ENCODE measurements around the gene ABCC4.

Gene ABCC4

DNA sequence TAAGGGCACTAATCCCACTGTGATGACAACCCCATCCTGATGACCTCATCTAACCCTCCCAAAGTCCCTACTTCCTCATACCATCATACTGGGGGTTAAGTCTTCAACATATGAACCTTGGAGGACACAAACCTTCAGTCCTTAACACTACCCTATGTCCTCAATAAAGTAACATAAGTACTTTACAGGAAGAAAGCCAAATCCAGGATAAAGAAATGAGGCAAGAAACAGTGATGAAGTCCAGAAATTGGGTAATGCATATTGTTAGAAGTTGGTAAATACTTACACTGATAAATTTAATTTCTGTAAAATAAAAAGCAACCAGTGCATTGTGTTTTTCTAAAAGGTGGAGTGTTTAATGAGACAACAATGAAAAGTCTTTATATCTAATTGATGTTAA, 304.1 kb downstream of the ABCC4 start:
- no peak overlapping the region for H3K27ac ChIP-seq (ENCODE audit: extremely low read depth, low read depth, low read length)
- CTCF ChIA-PET = no interaction called here
- no peak overlapping the region for H3K4me3 ChIP-seq (ENCODE audit: low read depth, low read length)
- no peaks in the 10 kb centered on the region for H3K9me3 ChIP-seq (ENCODE audit: control insufficient read depth, insufficient read depth, low read depth, low read length)
- H3K36me3 ChIP-seq (ENCODE audit: control insufficient read depth in 2 of 2, insufficient read depth in 1 of 2, low read length in 2 of 2) = no peaks in the 10 kb centered on the region
- TF ChIP-seq, protein P1, sequence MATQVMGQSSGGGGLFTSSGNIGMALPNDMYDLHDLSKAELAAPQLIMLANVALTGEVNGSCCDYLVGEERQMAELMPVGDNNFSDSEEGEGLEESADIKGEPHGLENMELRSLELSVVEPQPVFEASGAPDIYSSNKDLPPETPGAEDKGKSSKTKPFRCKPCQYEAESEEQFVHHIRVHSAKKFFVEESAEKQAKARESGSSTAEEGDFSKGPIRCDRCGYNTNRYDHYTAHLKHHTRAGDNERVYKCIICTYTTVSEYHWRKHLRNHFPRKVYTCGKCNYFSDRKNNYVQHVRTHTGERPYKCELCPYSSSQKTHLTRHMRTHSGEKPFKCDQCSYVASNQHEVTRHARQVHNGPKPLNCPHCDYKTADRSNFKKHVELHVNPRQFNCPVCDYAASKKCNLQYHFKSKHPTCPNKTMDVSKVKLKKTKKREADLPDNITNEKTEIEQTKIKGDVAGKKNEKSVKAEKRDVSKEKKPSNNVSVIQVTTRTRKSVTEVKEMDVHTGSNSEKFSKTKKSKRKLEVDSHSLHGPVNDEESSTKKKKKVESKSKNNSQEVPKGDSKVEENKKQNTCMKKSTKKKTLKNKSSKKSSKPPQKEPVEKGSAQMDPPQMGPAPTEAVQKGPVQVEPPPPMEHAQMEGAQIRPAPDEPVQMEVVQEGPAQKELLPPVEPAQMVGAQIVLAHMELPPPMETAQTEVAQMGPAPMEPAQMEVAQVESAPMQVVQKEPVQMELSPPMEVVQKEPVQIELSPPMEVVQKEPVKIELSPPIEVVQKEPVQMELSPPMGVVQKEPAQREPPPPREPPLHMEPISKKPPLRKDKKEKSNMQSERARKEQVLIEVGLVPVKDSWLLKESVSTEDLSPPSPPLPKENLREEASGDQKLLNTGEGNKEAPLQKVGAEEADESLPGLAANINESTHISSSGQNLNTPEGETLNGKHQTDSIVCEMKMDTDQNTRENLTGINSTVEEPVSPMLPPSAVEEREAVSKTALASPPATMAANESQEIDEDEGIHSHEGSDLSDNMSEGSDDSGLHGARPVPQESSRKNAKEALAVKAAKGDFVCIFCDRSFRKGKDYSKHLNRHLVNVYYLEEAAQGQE (tag by site-specific recombination; IDR thresholded peaks at IDR 0.05) = no peak
- TF ChIP-seq, protein P2, sequence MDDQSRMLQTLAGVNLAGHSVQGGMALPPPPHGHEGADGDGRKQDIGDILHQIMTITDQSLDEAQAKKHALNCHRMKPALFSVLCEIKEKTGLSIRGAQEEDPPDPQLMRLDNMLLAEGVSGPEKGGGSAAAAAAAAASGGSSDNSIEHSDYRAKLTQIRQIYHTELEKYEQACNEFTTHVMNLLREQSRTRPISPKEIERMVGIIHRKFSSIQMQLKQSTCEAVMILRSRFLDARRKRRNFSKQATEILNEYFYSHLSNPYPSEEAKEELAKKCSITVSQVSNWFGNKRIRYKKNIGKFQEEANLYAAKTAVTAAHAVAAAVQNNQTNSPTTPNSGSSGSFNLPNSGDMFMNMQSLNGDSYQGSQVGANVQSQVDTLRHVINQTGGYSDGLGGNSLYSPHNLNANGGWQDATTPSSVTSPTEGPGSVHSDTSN (CRISPR knock-in tag; IDR thresholded peaks at IDR 0.05) = no peak
- no peak for TF ChIP-seq ZNF157 (tag by site-specific recombination; IDR thresholded peaks at IDR 0.05)
- TF ChIP-seq ZNF292 (tag by site-specific recombination; IDR thresholded peaks at IDR 0.05; ENCODE audit: borderline replicate concordance, low read depth) = no peak
- no peak for TF ChIP-seq ZNF544 (tag by site-specific recombination; IDR thresholded peaks at IDR 0.05)
- no peak for TF ChIP-seq BCL11A (tag by site-specific recombination; IDR thresholded peaks at IDR 0.05; ENCODE audit: low read depth)
- no peak for TF ChIP-seq SALL2 (tag by site-specific recombination; IDR thresholded peaks at IDR 0.05; ENCODE audit: borderline replicate concordance)
- TF ChIP-seq, protein P3, sequence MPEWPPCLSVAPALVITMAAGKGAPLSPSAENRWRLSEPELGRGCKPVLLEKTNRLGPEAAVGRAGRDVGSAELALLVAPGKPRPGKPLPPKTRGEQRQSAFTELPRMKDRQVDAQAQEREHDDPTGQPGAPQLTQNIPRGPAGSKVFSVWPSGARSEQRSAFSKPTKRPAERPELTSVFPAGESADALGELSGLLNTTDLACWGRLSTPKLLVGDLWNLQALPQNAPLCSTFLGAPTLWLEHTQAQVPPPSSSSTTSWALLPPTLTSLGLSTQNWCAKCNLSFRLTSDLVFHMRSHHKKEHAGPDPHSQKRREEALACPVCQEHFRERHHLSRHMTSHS (tag by site-specific recombination; IDR thresholded peaks at IDR 0.05) = no peak
- TF ChIP-seq MYNN (tag by site-specific recombination; IDR thresholded peaks at IDR 0.05; ENCODE audit: borderline replicate concordance) = no peak
- TF ChIP-seq ZNF121 (tag by site-specific recombination; IDR thresholded peaks at IDR 0.05) = no peak
- TF ChIP-seq GLIS2 (tag by site-specific recombination; IDR thresholded peaks at IDR 0.05) = no peak
- TF ChIP-seq, protein P4, sequence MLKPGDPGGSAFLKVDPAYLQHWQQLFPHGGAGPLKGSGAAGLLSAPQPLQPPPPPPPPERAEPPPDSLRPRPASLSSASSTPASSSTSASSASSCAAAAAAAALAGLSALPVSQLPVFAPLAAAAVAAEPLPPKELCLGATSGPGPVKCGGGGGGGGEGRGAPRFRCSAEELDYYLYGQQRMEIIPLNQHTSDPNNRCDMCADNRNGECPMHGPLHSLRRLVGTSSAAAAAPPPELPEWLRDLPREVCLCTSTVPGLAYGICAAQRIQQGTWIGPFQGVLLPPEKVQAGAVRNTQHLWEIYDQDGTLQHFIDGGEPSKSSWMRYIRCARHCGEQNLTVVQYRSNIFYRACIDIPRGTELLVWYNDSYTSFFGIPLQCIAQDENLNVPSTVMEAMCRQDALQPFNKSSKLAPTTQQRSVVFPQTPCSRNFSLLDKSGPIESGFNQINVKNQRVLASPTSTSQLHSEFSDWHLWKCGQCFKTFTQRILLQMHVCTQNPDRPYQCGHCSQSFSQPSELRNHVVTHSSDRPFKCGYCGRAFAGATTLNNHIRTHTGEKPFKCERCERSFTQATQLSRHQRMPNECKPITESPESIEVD (tag by site-specific recombination; IDR thresholded peaks at IDR 0.05) = no peak
- no peak for TF ChIP-seq BCL11B (tag by site-specific recombination; IDR thresholded peaks at IDR 0.05; ENCODE audit: low read depth)
- H3K4me1 ChIP-seq (ENCODE audit: control insufficient read depth, insufficient read depth, low read length) = no peaks in the 10 kb centered on the region
- POLR2A ChIA-PET = interaction anchor here (0.6 kb wide), 1 partner anchor 25 kb away, joined by 5 read pairs; no protein-coding TSS in a partner anchor

DNA sequence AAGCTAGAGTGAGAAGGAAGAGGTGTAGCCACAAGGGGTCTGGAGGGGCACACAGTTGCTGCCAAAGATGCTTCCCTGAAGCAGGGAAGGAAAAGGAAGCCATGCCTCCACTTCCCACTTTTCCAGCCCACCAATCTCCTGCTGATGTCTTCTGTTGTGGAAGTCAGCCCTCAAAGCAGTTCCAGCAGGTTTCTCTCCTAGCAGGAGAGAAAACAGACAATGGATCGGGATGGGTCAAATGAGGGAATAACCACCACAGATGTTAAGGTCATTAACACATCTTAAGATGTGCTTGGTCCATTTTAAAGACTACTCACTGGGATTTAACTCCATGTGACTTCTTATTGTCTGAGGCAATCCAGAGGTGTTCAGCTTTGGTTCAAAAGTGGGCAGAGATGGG, 304.8 kb downstream of the ABCC4 start:
- CTCF ChIA-PET = no interaction called here
- Histone ChIP-seq H3K4me3 (ENCODE audit: low read depth, low read length) (no peak overlapping the region), H3K9me3 (ENCODE audit: control insufficient read depth, insufficient read depth, low read depth, low read length) (no peaks in the 10 kb centered on the region)
- no peak for TF ChIP-seq ZFP3 (tag by site-specific recombination; IDR thresholded peaks at IDR 0.05; ENCODE audit: low read depth)
- no peak for TF ChIP-seq ZNF248 (tag by site-specific recombination; IDR thresholded peaks at IDR 0.05)
- TF ChIP-seq, protein P5, sequence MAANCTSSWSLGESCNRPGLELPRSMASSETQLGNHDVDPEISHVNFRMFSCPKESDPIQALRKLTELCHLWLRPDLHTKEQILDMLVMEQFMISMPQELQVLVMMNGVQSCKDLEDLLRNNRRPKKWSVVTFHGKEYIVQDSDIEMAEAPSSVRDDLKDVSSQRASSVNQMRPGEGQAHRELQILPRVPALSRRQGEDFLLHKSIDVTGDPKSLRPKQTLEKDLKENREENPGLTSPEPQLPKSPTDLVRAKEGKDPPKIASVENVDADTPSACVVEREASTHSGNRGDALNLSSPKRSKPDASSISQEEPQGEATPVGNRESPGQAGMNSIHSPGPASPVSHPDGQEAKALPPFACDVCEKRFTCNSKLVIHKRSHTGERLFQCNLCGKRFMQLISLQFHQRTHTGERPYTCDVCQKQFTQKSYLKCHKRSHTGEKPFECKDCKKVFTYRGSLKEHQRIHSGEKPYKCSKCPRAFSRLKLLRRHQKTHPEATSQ (tag by site-specific recombination; IDR thresholded peaks at IDR 0.05) = no peak
- TF ChIP-seq, protein P6, sequence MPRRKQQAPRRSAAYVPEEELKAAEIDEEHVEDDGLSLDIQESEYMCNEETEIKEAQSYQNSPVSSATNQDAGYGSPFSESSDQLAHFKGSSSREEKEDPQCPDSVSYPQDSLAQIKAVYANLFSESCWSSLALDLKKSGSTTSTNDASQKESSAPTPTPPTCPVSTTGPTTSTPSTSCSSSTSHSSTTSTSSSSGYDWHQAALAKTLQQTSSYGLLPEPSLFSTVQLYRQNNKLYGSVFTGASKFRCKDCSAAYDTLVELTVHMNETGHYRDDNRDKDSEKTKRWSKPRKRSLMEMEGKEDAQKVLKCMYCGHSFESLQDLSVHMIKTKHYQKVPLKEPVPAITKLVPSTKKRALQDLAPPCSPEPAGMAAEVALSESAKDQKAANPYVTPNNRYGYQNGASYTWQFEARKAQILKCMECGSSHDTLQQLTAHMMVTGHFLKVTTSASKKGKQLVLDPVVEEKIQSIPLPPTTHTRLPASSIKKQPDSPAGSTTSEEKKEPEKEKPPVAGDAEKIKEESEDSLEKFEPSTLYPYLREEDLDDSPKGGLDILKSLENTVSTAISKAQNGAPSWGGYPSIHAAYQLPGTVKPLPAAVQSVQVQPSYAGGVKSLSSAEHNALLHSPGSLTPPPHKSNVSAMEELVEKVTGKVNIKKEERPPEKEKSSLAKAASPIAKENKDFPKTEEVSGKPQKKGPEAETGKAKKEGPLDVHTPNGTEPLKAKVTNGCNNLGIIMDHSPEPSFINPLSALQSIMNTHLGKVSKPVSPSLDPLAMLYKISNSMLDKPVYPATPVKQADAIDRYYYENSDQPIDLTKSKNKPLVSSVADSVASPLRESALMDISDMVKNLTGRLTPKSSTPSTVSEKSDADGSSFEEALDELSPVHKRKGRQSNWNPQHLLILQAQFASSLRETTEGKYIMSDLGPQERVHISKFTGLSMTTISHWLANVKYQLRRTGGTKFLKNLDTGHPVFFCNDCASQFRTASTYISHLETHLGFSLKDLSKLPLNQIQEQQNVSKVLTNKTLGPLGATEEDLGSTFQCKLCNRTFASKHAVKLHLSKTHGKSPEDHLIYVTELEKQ (tag by site-specific recombination; IDR thresholded peaks at IDR 0.05; ENCODE audit: borderline replicate concordance) = no peak
- TF ChIP-seq ZNF623 (tag by site-specific recombination; IDR thresholded peaks at IDR 0.05) = no peak
- TF ChIP-seq, protein P7, sequence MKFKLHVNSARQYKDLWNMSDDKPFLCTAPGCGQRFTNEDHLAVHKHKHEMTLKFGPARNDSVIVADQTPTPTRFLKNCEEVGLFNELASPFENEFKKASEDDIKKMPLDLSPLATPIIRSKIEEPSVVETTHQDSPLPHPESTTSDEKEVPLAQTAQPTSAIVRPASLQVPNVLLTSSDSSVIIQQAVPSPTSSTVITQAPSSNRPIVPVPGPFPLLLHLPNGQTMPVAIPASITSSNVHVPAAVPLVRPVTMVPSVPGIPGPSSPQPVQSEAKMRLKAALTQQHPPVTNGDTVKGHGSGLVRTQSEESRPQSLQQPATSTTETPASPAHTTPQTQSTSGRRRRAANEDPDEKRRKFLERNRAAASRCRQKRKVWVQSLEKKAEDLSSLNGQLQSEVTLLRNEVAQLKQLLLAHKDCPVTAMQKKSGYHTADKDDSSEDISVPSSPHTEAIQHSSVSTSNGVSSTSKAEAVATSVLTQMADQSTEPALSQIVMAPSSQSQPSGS (tag by site-specific recombination; IDR thresholded peaks at IDR 0.05; ENCODE audit: low read depth) = no peak
- no peak for TF ChIP-seq ZNF112 (tag by site-specific recombination; IDR thresholded peaks at IDR 0.05)
- no peak for TF ChIP-seq TCF7L2 (IDR thresholded peaks at IDR 0.05; ENCODE audit: borderline replicate concordance, low read depth, low read length)

More for the DNA sequence above, 304.8 kb downstream of the ABCC4 start:
- POLR2A ChIA-PET = interaction anchor here (0.6 kb wide), 1 partner anchor 25 kb away, joined by 5 read pairs; no protein-coding TSS in a partner anchor
- no peak overlapping the region for H3K27ac ChIP-seq (ENCODE audit: extremely low read depth, low read depth, low read length)
- no peaks in the 10 kb centered on the region for H3K4me1 ChIP-seq (ENCODE audit: control insufficient read depth, insufficient read depth, low read length)
- H3K36me3 ChIP-seq (ENCODE audit: control insufficient read depth in 2 of 2, insufficient read depth in 1 of 2, low read length in 2 of 2) = no peaks in the 10 kb centered on the region
